HCT116 (cell line): Measurements from ENCODE around the gene MACROH2A2. TPM values are rescaled to one million over a fixed set of nuclear protein-coding genes. Genes with fewer than 3 reads are reported as not detected.

ENCODE experiments used
- ATAC-seq: fragments of 200-7000 bp; cut with Tn5 transposase; 2 replicates; pipeline ENCODE4 v1.9.1; 2020; ENCODE audit warnings: mild to moderate bottlenecking, moderate library complexity
- BruUV-seq: library from RNA; stranded (reverse); fragments of 400-500 nt; replicated peaks from 2 replicates; lab custom pipeline; 2021; lab: Mats Ljungman, UMichigan
- CTCF ChIA-PET: fragments of 300-600 bp; sonication (Branson Sonifier 250); formaldehyde crosslinking; loops from one replicate; lab custom pipeline; 2021; ENCODE audit warnings: antibody characterized with exemption; lab: Charles Lee
- POLR2A ChIA-PET: fragments of 300-600, 350-600 bp; sonication (Branson Sonifier 250); formaldehyde crosslinking; loops from one replicate; lab custom pipeline; 2021; ENCODE audit warnings: antibody characterized with exemption; lab: Charles Lee
- RAD21 ChIA-PET, 2 experiments: fragments of 300-600 bp; sonication (Branson Sonifier 250); formaldehyde crosslinking; loops; one replicate each; lab custom pipeline; 2023; ENCODE audit warnings: low total read pairs in 2 of 2; ENCODE audit not compliant: uncharacterized antibody in 2 of 2, unreplicated experiment in 2 of 2, low non-redundant PET in 1 of 2; lab: Charles Lee
- DNase-seq: peaks from one replicate; pipeline ENCODE4 v3.0.0-alpha.2; 2010; ENCODE audit warnings: low read depth, low spot score
- H2AFZ ChIP-seq: fragments of 200-600 bp; shearing (Covaris generic), sonication (generic); 2 replicates; pipeline ENCODE4 v1.6.1; 2017; ENCODE audit warnings: low read depth, mixed run types, mixed read lengths, antibody characterized with exemption, low read length; ENCODE audit not compliant: poor library complexity, severe bottlenecking
- H3K27ac ChIP-seq: 2 replicates; pipeline ENCODE4 v1.5.1; 2012; ENCODE audit warnings: low read depth, low read length
- H3K27me3 ChIP-seq: fragments of 200-600 bp; sonication (generic); 2 replicates; pipeline ENCODE4 v1.6.1; 2016; ENCODE audit warnings: mixed run types, low read length, mixed read lengths; ENCODE audit not compliant: insufficient read depth
- H3K36me3 ChIP-seq, 2 experiments: fragments of 200-500 bp in 1 of 2; fragments of 200-600 bp in 1 of 2; sonication (Bioruptor generic) in 1 of 2; sonication (generic) in 1 of 2; 2 replicates each; pipeline versions ENCODE4 v1.5.1 to v1.6.1; 2014 to 2016; ENCODE audit warnings: low read length in 2 of 2, inconsistent platforms in 1 of 2, mixed read lengths in 1 of 2, mixed run types in 1 of 2; ENCODE audit not compliant: insufficient read depth in 2 of 2, control insufficient read depth in 1 of 2
- H3K4me1 ChIP-seq, 2 experiments: fragments of 200-600 bp in 1 of 2; sonication (generic) in 1 of 2; 2 replicates each; pipeline versions ENCODE4 v1.5.1 to v1.6.1; 2012 to 2017; ENCODE audit warnings: low read length in 2 of 2, inconsistent platforms in 1 of 2, mild to moderate bottlenecking in 1 of 2, mixed read lengths in 1 of 2, mixed run types in 1 of 2, moderate library complexity in 1 of 2; ENCODE audit not compliant: insufficient read depth in 2 of 2, control insufficient read depth in 1 of 2
- H3K4me2 ChIP-seq: fragments of 200-600 bp; sonication (generic); 2 replicates; pipeline ENCODE4 v1.6.1; 2017; ENCODE audit warnings: mixed run types, low read length, mixed read lengths
- H3K4me3 ChIP-seq, 2 experiments: fragments of 200-600 bp in 1 of 2; sonication (generic) in 1 of 2; replicated peaks in 1 of 2; 2 replicates each; pipeline ENCODE4 v1.5.1; 2011 to 2016; ENCODE audit warnings: low read length in 2 of 2, control low read depth in 1 of 2, low read depth in 1 of 2, mild to moderate bottlenecking in 1 of 2, mixed read lengths in 1 of 2, mixed run types in 1 of 2
- H3K79me2 ChIP-seq: fragments of 200-600 bp; sonication (generic); 2 replicates; pipeline ENCODE4 v1.6.1; 2017; ENCODE audit warnings: mild to moderate bottlenecking, mixed run types, low read length, moderate library complexity, mixed read lengths; ENCODE audit not compliant: insufficient read depth
- H3K9ac ChIP-seq: fragments of 200-600 bp; sonication (generic); 2 replicates; pipeline ENCODE4 v1.6.1; 2016; ENCODE audit warnings: low read length, mixed read lengths
- H3K9me2 ChIP-seq: fragments of 200-600 bp; sonication (generic), shearing (Covaris generic); 2 replicates; pipeline ENCODE4 v1.6.1; 2017; ENCODE audit warnings: mixed run types, mild to moderate bottlenecking, moderate library complexity; ENCODE audit not compliant: insufficient read depth
- H3K9me3 ChIP-seq, 2 experiments: fragments of 200-500 bp in 1 of 2; fragments of 200-600 bp in 1 of 2; sonication (Bioruptor generic) in 1 of 2; sonication (generic) in 1 of 2; 2 replicates each; pipeline ENCODE4 v1.6.1; 2014 to 2017; ENCODE audit warnings: low read length in 2 of 2, mixed read lengths in 2 of 2, inconsistent platforms in 1 of 2, low read depth in 1 of 2, mild to moderate bottlenecking in 1 of 2, mixed run types in 1 of 2, moderate library complexity in 1 of 2; ENCODE audit not compliant: control insufficient read depth in 1 of 2, insufficient read depth in 1 of 2
- H4K20me1 ChIP-seq: fragments of 200-600 bp; sonication (generic), shearing (Covaris generic); 2 replicates; pipeline ENCODE4 v1.6.1; 2017; ENCODE audit warnings: mixed run types, mild to moderate bottlenecking, moderate library complexity; ENCODE audit not compliant: insufficient read depth
- ATF3 ChIP-seq: IDR thresholded peaks from 2 replicates; pipeline ENCODE4 v1.6.1; 2012
- CEBPB ChIP-seq: IDR thresholded peaks from 2 replicates; pipeline ENCODE4 v1.6.1; 2012; ENCODE audit warnings: low read depth
- EGR1 ChIP-seq: IDR thresholded peaks from 2 replicates; pipeline ENCODE4 v1.6.1; 2012; ENCODE audit warnings: low read depth
- FOSL1 ChIP-seq: IDR thresholded peaks from 2 replicates; pipeline ENCODE4 v1.6.1; 2012; ENCODE audit warnings: low read depth
- JUND ChIP-seq: IDR thresholded peaks from 2 replicates; pipeline ENCODE4 v1.6.1; 2012
- REST ChIP-seq: IDR thresholded peaks from 2 replicates; pipeline ENCODE4 v1.6.1; 2012; ENCODE audit warnings: low read depth
- YY1 ChIP-seq: IDR thresholded peaks from 2 replicates; pipeline ENCODE4 v1.6.1; 2011; ENCODE audit warnings: low read length, low read depth, moderate library complexity, mild to moderate bottlenecking; ENCODE audit not compliant: insufficient replicate concordance; ENCODE audit errors: extremely low read depth
- ZBTB33 ChIP-seq: IDR thresholded peaks from 2 replicates; pipeline ENCODE4 v1.6.1; 2011; ENCODE audit warnings: mild to moderate bottlenecking, low read length, moderate library complexity; ENCODE audit not compliant: insufficient replicate concordance; ENCODE audit errors: extremely low read depth
- intact Hi-C: fragments of 100-400 bp; cut with micrococcal nuclease; formaldehyde crosslinking; loops from 2 replicates; pipeline ENCODE4 v1.10.0; 2022
- total RNA-seq: library from RNA; stranded (reverse); gene quantifications from one replicate; pipeline ENCODE4 v1.2.1, GENCODE V29; 2021; ENCODE audit not compliant: unreplicated experiment

Gene MACROH2A2
- total RNA-seq, 1 experiment from 2014 or later, result 41.4 TPM

- H3K36me3 ChIP-seq, result no peaks in the 10 kb centered on the region
- no peak overlapping the region for H3K9ac ChIP-seq
- POLR2A ChIA-PET, result no interaction called here
- no peak for ATAC-seq
- no peak overlapping the region for H2AFZ ChIP-seq
- TF ChIP-seq EGR1 (no peak), YY1 (no peak), CEBPB (no peak), ATF3 (no peak), JUND (no peak), ZBTB33 (no peak), REST (no peak), FOSL1 (no peak)
- TF ChIP-seq, all 23 proteins: peak for 0
- no peak overlapping the region for H3K27ac ChIP-seq
- no peaks in the 10 kb centered on the region for H3K9me3 ChIP-seq
- no peaks in the 10 kb centered on the region; the same call in 1 of the 2 replicates for H3K79me2 ChIP-seq
- no peak overlapping the region for H3K4me2 ChIP-seq
- H3K4me3 ChIP-seq, result no peak overlapping the region
- H3K4me1 ChIP-seq, result peaks cover 0 to 21% of the 10 kb centered on the region in 2 experiments; a peak in 2 of 4 replicates
- RAD21 ChIA-PET, result no interaction called here
- intact Hi-C loops, result no loop called here
- no peaks in the 10 kb centered on the region for H3K27me3 ChIP-seq
- no peak for DNase-seq
- CTCF ChIA-PET, result no interaction called here
- no TSS peak for BruUV-seq
- no peaks in the 10 kb centered on the region for H3K9me2 ChIP-seq
- H4K20me1 ChIP-seq, result no peaks in the 10 kb centered on the region
Measured at GRCh38 chr10:70139997-70140250, 87.3 kb downstream of the MACROH2A2 start.
